K562 (cell line): ENCODE measurements around the gene FOXM1. TPM values are rescaled to one million over a fixed set of nuclear protein-coding genes. Genes with fewer than 3 reads are reported as not detected.
A peak's percentile ranks its signal among the peaks of the same experiment; 100 is the strongest.

Experiments
- CBFA2T3 ChIP-seq: fragments of 450-650 bp; IDR thresholded peaks from 2 replicates; pipeline ENCODE4 v1.6.1; 2017
- CBX1 ChIP-seq: sonication (generic); IDR thresholded peaks from 2 replicates; pipeline ENCODE4 v1.6.1; 2016; ENCODE audit warnings: antibody characterized with exemption, low read depth, mild to moderate bottlenecking
- CBX2 ChIP-seq: fragments of 200-600 bp; sonication (generic); IDR thresholded peaks from one replicate; pipeline ENCODE4 v1.6.1; 2012; ENCODE audit warnings: mild to moderate bottlenecking, low read length, inconsistent platforms; ENCODE audit not compliant: insufficient read depth, poor library complexity, severe bottlenecking
- CREM ChIP-seq: IDR thresholded peaks from 2 replicates; pipeline ENCODE4 v1.6.1; 2014; ENCODE audit warnings: antibody characterized with exemption, low read depth
- FUS ChIP-seq: fragments of 200-400 bp; formaldehyde crosslinking; optimal IDR thresholded peaks from 2 replicates; pipeline ENCODE3; 2017; ENCODE audit warnings: low read depth, low read length
- KDM2B ChIP-seq: fragments of 250-450 bp; sonication (Bioruptor Pico); IDR thresholded peaks from 2 replicates; pipeline ENCODE4 v1.8.0; 2021; ENCODE audit warnings: mild to moderate bottlenecking, moderate library complexity
- MEF2A ChIP-seq: IDR thresholded peaks from 2 replicates; pipeline ENCODE4 v1.6.1; 2011; ENCODE audit warnings: low read depth, mild to moderate bottlenecking, low read length, moderate library complexity; ENCODE audit not compliant: control insufficient read depth
- NFE2 ChIP-seq: IDR thresholded peaks from 2 replicates; pipeline ENCODE4 v1.6.1; 2014; ENCODE audit warnings: antibody characterized with exemption, low read depth
- NFIX ChIP-seq: fragments of 250-450 bp; sonication (Bioruptor Pico); IDR thresholded peaks from 2 replicates; pipeline ENCODE4 v1.4.0; 2020; ENCODE audit warnings: low read depth, mild to moderate bottlenecking, moderate library complexity
- NONO ChIP-seq, 2 experiments: fragments of 200-400 bp in 1 of 2; fragments of 450-650 bp in 1 of 2; formaldehyde crosslinking in 1 of 2; IDR thresholded peaks; 2 replicates each; pipeline ENCODE4 v1.6.1; 2017; ENCODE audit warnings: low read depth in 2 of 2, mild to moderate bottlenecking in 2 of 2, moderate library complexity in 2 of 2, low read length in 1 of 2
- NR3C1 ChIP-seq: sonication (generic); formaldehyde crosslinking; IDR thresholded peaks from 2 replicates; pipeline ENCODE4 v1.8.1; 2022; ENCODE audit warnings: missing genetic modification reagents
- NRF1 ChIP-seq, 2 experiments: fragments of 450-650 bp; IDR thresholded peaks in 1 of 2; conservative IDR thresholded peaks in 1 of 2; 2 replicates each; pipeline ENCODE4 v1.6.1; 2014; ENCODE audit warnings: mild to moderate bottlenecking in 2 of 2
- PTRF ChIP-seq: fragments of 450-650 bp; IDR thresholded peaks from 2 replicates; pipeline ENCODE4 v1.6.1; 2016; ENCODE audit warnings: mild to moderate bottlenecking, missing genetic modification characterization, missing compliant biosample characterization
- RBM15 ChIP-seq: fragments of 200-400 bp; formaldehyde crosslinking; IDR thresholded peaks from 2 replicates; pipeline ENCODE4 v1.6.1; 2018; ENCODE audit warnings: mild to moderate bottlenecking, low read length, moderate library complexity; ENCODE audit not compliant: insufficient read depth
- SMAD2 ChIP-seq: fragments of 150-350 bp; IDR thresholded peaks from 2 replicates; pipeline ENCODE4 v1.6.1; 2014; ENCODE audit warnings: low read depth, mild to moderate bottlenecking, low read length
- SMARCB1 ChIP-seq: IDR thresholded peaks from 2 replicates; pipeline ENCODE4 v1.6.1; 2011; ENCODE audit warnings: improper control_type of control experiment, low read depth; ENCODE audit not compliant: insufficient read length
- YY1 ChIP-seq, 3 experiments: IDR thresholded peaks; 2 replicates each; pipeline ENCODE4 v1.6.1; 2011; ENCODE audit warnings: low read length in 2 of 3, mild to moderate bottlenecking in 2 of 3, moderate library complexity in 2 of 3, borderline replicate concordance in 1 of 3, control low read depth in 1 of 3, low read depth in 1 of 3; ENCODE audit not compliant: insufficient read depth in 3 of 3, insufficient replicate concordance in 2 of 3, control insufficient read depth in 1 of 3, insufficient read length in 1 of 3; ENCODE audit errors: extremely low read depth in 1 of 3
- ZNF175 ChIP-seq: fragments of 200-800 bp; sonication (Bioruptor generic); IDR thresholded peaks from 2 replicates; pipeline ENCODE4 v1.6.1; 2016; ENCODE audit warnings: low read depth, mild to moderate bottlenecking, missing genetic modification characterization, missing compliant biosample characterization
- ZNF311 ChIP-seq: fragments of 250-450 bp; sonication (Bioruptor Pico); IDR thresholded peaks from 2 replicates; pipeline ENCODE4 v1.4.0; 2020; ENCODE audit warnings: mild to moderate bottlenecking, moderate library complexity
- polyA plus RNA-seq, 8 experiments: library from polyadenylated mRNA; depleted of rRNA in 4 of 8; stranded (reverse) in 5 of 8; unstranded in 3 of 8; fragments of >200 nt; fragmentation: Nextera tagmentation in 2 of 8; fragmentation: Illumina TruSeq in 1 of 8; extraction: Ambion mirVana in 2 of 8; extraction: Trizol in 1 of 8; gene quantifications; 2 replicates each; pipeline versions ENCODE4 v1.2.1 to v1.2.3, GENCODE V29; 2011 to 2014; ENCODE audit warnings: inconsistent platforms in 1 of 8, missing spikeins in 1 of 8
- total RNA-seq, 7 experiments: library from RNA; depleted of rRNA in 6 of 7; stranded (reverse); fragments of >200 nt in 6 of 7; fragmentation: Illumina TruSeq in 2 of 7; extraction: Trizol in 2 of 7; gene quantifications; 2 replicates each; pipeline versions ENCODE4 v1.2.1 to v1.2.3, GENCODE V29; 2011 to 2021; ENCODE audit warnings: low replicate concordance in 1 of 7
- TF ChIP-seq, protein P1 (sequence below): fragments of 200-800 bp; sonication (Bioruptor generic); IDR thresholded peaks from 2 replicates; pipeline ENCODE4 v1.6.1; 2016; ENCODE audit warnings: missing genetic modification characterization, missing compliant biosample characterization
- TF ChIP-seq, protein P2 (sequence below): sonication (generic); formaldehyde crosslinking; IDR thresholded peaks from 2 replicates; pipeline ENCODE4 v1.8.0; 2022; ENCODE audit warnings: mild to moderate bottlenecking, missing genetic modification reagents

FOXM1 gene
- total and polyA plus RNA-seq, 9 of the 15 experiments (the other 6 are each of a cell fraction or from before 2014, with no cell fraction given), result 8.9 to 46.9 (median 17.2) TPM

DNA sequence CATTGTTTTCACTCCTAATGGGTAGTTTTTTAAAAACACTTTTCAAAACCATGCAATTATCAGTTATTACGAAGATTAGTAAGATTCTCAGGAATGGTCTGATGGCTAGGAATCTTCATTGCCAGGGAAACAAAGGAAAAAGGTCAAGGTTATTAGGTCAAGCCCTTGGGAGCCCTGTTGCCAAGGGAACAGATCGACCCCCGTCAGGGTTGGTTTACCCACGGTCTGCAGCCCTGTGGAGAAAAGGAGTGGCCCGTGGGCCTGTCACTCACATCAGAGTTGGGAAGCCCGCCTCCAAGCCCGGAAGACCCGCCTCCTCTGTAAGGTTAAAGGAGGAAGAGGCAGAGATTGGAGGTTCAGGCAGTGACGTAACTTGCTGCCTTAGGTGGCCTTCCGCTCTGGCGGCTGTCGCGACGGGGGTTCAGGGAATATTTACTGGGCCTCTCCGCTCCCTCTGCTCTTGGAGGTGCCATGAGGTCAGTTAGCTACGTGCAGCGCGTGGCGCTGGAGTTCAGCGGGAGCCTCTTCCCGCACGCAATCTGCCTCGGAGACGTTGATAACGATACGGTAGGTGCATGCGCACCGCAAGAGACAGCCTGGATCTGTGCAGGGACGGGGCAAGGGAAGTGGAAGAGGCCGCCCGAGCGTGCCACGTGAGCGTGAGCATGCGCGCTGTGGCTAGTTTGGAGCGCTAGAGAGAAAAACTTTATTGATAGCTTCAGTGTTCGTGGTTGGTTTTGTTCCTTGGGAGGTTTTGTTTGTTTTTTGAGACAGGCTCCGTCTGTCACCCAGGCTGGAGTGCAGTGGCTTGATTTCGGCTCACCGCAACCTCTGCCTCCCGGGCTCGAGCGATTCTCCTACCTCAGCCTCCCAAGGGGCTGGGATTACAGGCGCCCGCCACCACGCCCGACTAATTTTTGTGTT, 64.4 kb downstream of the FOXM1 start, which contains the start of gene ITFG2 (continued):
- TF ChIP-seq NR3C1 (no peak), CBX1 (peak; percentile 15; the same call in 1 of the 2 replicates), NONO (IDR thresholded peaks at IDR 0.05; ENCODE audit: low read depth in 2 of 2, low read length in 1 of 2) (no peak), NFE2 (no peak), MEF2A (no peak), CREM (peak; percentile 89), FUS (no peak), SMARCB1 (no peak), SMAD2 (no peak), ZNF175 (CRISPR knock-in tag) (no peak), ZNF311 (CRISPR knock-in tag) (no peak), KDM2B (no peak), CBFA2T3 (no peak), NRF1 (conservative IDR thresholded peaks at IDR 0.05 in 1 of 2, IDR thresholded peaks at IDR 0.05 in 1 of 2) (peak; percentile 96 to 97), YY1 (IDR thresholded peaks at IDR 0.05; ENCODE audit: borderline replicate concordance in 1 of 3, control insufficient read depth in 1 of 3, extremely low read depth in 1 of 3, insufficient read depth in 3 of 3, insufficient read length in 1 of 3, insufficient replicate concordance in 2 of 3, low read depth in 1 of 3, low read length in 2 of 3) (peak in 2 of 3 experiments; percentile 25 to 47), NFIX (CRISPR knock-in tag) (no peak), CBX2 (no peak), PTRF (tag) (no peak), RBM15 (no peak)
- TF ChIP-seq, protein P1, sequence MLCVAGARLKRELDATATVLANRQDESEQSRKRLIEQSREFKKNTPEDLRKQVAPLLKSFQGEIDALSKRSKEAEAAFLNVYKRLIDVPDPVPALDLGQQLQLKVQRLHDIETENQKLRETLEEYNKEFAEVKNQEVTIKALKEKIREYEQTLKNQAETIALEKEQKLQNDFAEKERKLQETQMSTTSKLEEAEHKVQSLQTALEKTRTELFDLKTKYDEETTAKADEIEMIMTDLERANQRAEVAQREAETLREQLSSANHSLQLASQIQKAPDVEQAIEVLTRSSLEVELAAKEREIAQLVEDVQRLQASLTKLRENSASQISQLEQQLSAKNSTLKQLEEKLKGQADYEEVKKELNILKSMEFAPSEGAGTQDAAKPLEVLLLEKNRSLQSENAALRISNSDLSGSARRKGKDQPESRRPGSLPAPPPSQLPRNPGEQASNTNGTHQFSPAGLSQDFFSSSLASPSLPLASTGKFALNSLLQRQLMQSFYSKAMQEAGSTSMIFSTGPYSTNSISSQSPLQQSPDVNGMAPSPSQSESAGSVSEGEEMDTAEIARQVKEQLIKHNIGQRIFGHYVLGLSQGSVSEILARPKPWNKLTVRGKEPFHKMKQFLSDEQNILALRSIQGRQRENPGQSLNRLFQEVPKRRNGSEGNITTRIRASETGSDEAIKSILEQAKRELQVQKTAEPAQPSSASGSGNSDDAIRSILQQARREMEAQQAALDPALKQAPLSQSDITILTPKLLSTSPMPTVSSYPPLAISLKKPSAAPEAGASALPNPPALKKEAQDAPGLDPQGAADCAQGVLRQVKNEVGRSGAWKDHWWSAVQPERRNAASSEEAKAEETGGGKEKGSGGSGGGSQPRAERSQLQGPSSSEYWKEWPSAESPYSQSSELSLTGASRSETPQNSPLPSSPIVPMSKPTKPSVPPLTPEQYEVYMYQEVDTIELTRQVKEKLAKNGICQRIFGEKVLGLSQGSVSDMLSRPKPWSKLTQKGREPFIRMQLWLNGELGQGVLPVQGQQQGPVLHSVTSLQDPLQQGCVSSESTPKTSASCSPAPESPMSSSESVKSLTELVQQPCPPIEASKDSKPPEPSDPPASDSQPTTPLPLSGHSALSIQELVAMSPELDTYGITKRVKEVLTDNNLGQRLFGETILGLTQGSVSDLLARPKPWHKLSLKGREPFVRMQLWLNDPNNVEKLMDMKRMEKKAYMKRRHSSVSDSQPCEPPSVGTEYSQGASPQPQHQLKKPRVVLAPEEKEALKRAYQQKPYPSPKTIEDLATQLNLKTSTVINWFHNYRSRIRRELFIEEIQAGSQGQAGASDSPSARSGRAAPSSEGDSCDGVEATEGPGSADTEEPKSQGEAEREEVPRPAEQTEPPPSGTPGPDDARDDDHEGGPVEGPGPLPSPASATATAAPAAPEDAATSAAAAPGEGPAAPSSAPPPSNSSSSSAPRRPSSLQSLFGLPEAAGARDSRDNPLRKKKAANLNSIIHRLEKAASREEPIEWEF (CRISPR knock-in tag), result no peak
- TF ChIP-seq, protein P2, sequence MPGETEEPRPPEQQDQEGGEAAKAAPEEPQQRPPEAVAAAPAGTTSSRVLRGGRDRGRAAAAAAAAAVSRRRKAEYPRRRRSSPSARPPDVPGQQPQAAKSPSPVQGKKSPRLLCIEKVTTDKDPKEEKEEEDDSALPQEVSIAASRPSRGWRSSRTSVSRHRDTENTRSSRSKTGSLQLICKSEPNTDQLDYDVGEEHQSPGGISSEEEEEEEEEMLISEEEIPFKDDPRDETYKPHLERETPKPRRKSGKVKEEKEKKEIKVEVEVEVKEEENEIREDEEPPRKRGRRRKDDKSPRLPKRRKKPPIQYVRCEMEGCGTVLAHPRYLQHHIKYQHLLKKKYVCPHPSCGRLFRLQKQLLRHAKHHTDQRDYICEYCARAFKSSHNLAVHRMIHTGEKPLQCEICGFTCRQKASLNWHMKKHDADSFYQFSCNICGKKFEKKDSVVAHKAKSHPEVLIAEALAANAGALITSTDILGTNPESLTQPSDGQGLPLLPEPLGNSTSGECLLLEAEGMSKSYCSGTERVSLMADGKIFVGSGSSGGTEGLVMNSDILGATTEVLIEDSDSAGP (CRISPR knock-in tag), result no peak
